Neural progenitor cell (in vitro differentiated cells): ENCODE measurements around the gene TMEM132E. TPM values are rescaled to one million over a fixed set of nuclear protein-coding genes. Genes with fewer than 3 reads are reported as not detected.

ENCODE experiments used
- DNase-seq: peaks from one replicate; pipeline ENCODE4 v3.0.0-alpha.2; 2016; ENCODE audit warnings: low spot score
- H2AFZ ChIP-seq: fragments of 200-600 bp; sonication (generic); replicated peaks from 2 replicates; pipeline ENCODE4 v1.6.1; 2016; ENCODE audit warnings: antibody characterized with exemption
- H3F3A ChIP-seq: fragments of 200-600 bp; sonication (generic); 2 replicates; pipeline ENCODE4 v1.6.1; 2016; ENCODE audit warnings: antibody characterized with exemption, low read depth
- H3K27ac ChIP-seq: fragments of 200-600 bp; sonication (generic); 2 replicates; pipeline ENCODE4 v1.5.1; 2016; ENCODE audit warnings: mild to moderate bottlenecking
- H3K27me3 ChIP-seq: fragments of 200-600 bp; sonication (generic); 2 replicates; pipeline ENCODE4 v1.6.1; 2016; ENCODE audit warnings: mild to moderate bottlenecking, moderate library complexity
- H3K36me3 ChIP-seq: fragments of 200-600 bp; sonication (generic); 2 replicates; pipeline ENCODE4 v1.5.1; 2016
- H3K4me1 ChIP-seq: fragments of 200-600 bp; sonication (generic); 2 replicates; pipeline ENCODE4 v1.6.1; 2016; ENCODE audit warnings: mixed run types
- H3K4me2 ChIP-seq: fragments of 200-600 bp; sonication (generic); 2 replicates; pipeline ENCODE4 v1.6.1; 2016
- H3K4me3 ChIP-seq: fragments of 200-600 bp; sonication (generic); 2 replicates; pipeline ENCODE4 v1.5.1; 2016
- H3K79me2 ChIP-seq: fragments of 200-600 bp; sonication (generic); 2 replicates; pipeline ENCODE4 v1.6.1; 2016; ENCODE audit warnings: low read depth
- H3K9ac ChIP-seq: fragments of 200-600 bp; sonication (generic); 2 replicates; pipeline ENCODE4 v1.6.1; 2016
- H3K9me3 ChIP-seq: fragments of 200-600 bp; sonication (generic); 2 replicates; pipeline ENCODE4 v1.5.1; 2016; ENCODE audit warnings: low read depth
- H4K20me1 ChIP-seq: fragments of 200-600 bp; sonication (generic); 2 replicates; pipeline ENCODE4 v1.6.1; 2016; ENCODE audit warnings: low read depth
- H3K27ac Mint-ChIP-seq: 3 replicates; pipeline ENCODE4 v1.8.0; 2021; ENCODE audit warnings: mixed read lengths
- H3K27me3 Mint-ChIP-seq: 2 replicates; pipeline ENCODE4 v1.8.0; 2022; ENCODE audit warnings: low read depth, mild to moderate bottlenecking, inconsistent platforms, moderate library complexity, mixed read lengths; ENCODE audit not compliant: insufficient read depth
- H3K36me3 Mint-ChIP-seq: 3 replicates; pipeline ENCODE4 v1.8.0; 2021; ENCODE audit warnings: mixed read lengths
- H3K4me1 Mint-ChIP-seq: 3 replicates; pipeline ENCODE4 v1.8.0; 2021; ENCODE audit warnings: mixed read lengths
- H3K4me3 Mint-ChIP-seq: 3 replicates; pipeline ENCODE4 v1.8.0; 2021; ENCODE audit warnings: mild to moderate bottlenecking, moderate library complexity, mixed read lengths
- H3K9me3 Mint-ChIP-seq: 3 replicates; pipeline ENCODE4 v1.8.0; 2020; ENCODE audit warnings: mixed read lengths
- EZH2 ChIP-seq: fragments of 200-600 bp; sonication (generic); IDR thresholded peaks from 2 replicates; pipeline ENCODE4 v1.6.1; 2017; ENCODE audit warnings: antibody characterized with exemption, mild to moderate bottlenecking, moderate library complexity
- EZH2phosphoT487 ChIP-seq: fragments of 200-600 bp; sonication (generic); IDR thresholded peaks from 2 replicates; pipeline ENCODE4 v1.6.1; 2017; ENCODE audit warnings: antibody characterized with exemption
- total RNA-seq: library from RNA; depleted of rRNA; stranded (reverse); fragments of >200 nt; gene quantifications from 2 replicates; pipeline ENCODE4 v1.2.3, GENCODE V29; 2015; ENCODE audit warnings: low replicate concordance
- TF ChIP-seq, protein P1 (sequence below): fragments of 200-600 bp; sonication (generic); IDR thresholded peaks from 2 replicates; pipeline ENCODE4 v1.5.1; 2017; ENCODE audit warnings: antibody characterized with exemption, mild to moderate bottlenecking

TMEM132E gene
- total RNA-seq, 1 donor from 2014 or later: 0.21 TPM

DNA sequence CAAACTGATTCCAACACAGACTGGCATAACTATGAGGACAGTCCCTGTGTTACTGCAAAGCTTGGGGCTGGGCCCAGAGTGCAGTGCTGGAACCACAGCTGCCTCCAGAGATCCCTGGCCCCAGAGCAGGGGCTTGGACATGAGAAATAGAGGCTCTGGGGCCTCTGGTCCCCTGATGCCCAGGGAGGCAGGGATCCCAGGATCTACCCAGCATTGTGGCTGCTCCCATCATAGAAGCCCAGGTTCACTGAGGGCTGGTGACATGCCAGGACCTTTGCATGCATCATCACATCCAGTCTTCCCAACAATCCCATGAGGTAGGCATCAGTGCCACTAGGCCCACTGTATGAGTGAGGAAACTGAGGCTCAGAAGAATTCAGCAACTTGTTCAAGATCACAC, 95.8 kb downstream of the TMEM132E start:
- H3F3A ChIP-seq: no peaks in the 10 kb centered on the region
- TF ChIP-seq, protein P1, sequence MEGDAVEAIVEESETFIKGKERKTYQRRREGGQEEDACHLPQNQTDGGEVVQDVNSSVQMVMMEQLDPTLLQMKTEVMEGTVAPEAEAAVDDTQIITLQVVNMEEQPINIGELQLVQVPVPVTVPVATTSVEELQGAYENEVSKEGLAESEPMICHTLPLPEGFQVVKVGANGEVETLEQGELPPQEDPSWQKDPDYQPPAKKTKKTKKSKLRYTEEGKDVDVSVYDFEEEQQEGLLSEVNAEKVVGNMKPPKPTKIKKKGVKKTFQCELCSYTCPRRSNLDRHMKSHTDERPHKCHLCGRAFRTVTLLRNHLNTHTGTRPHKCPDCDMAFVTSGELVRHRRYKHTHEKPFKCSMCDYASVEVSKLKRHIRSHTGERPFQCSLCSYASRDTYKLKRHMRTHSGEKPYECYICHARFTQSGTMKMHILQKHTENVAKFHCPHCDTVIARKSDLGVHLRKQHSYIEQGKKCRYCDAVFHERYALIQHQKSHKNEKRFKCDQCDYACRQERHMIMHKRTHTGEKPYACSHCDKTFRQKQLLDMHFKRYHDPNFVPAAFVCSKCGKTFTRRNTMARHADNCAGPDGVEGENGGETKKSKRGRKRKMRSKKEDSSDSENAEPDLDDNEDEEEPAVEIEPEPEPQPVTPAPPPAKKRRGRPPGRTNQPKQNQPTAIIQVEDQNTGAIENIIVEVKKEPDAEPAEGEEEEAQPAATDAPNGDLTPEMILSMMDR: no peak
- TF ChIP-seq EZH2phosphoT487: no peak
- no peak for TF ChIP-seq EZH2
- Mint-ChIP-seq H3K27me3 (peaks cover 11% of the 10 kb centered on the region), H3K9me3 (no peaks in the 10 kb centered on the region), H3K27ac (no peak overlapping the region), H3K4me3 (no peak overlapping the region), H3K4me1 (no peaks in the 10 kb centered on the region), H3K36me3 (no peaks in the 10 kb centered on the region)
- H3K27me3 ChIP-seq: peaks cover 17% of the 10 kb centered on the region
- no peak overlapping the region for H3K4me3 ChIP-seq
- H4K20me1 ChIP-seq: no peaks in the 10 kb centered on the region
- no peaks in the 10 kb centered on the region for H3K79me2 ChIP-seq
- H3K4me1 ChIP-seq: no peaks in the 10 kb centered on the region
- no peaks in the 10 kb centered on the region for H3K9me3 ChIP-seq
- no peak overlapping the region for H3K4me2 ChIP-seq
- no peaks in the 10 kb centered on the region for H3K36me3 ChIP-seq
- DNase-seq: no peak
- H3K9ac ChIP-seq: no peak overlapping the region
- no peak overlapping the region for H2AFZ ChIP-seq
- H3K27ac ChIP-seq: no peak overlapping the region

DNA sequence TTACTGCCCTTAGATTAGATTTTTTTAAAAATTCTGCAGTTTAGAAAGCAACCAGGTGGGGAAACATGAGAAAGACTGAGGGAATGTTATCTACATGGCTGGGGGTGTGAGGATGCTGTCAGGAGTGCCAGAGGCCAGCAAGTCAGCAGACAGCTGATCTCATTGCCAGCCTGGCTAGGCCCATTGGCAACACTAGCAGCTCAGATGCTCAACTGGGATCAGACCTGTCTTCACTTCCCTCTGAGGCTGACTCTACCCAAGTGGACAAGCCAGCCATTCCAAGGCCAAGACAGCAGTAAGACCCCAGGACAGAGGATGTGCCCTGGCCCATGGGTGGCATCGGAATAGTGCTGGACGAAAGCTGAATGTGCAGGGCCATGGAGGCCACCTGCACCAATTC, 96.2 kb downstream of the TMEM132E start:
- peaks cover 22% of the 10 kb centered on the region for H3K27me3 ChIP-seq
- TF ChIP-seq, protein P1: no peak
- TF ChIP-seq EZH2 (no peak), EZH2phosphoT487 (no peak)
- H3K27ac ChIP-seq: no peak overlapping the region
- H3K4me3 ChIP-seq: no peak overlapping the region
- no peaks in the 10 kb centered on the region for H3K4me1 ChIP-seq
- H3K9ac ChIP-seq: no peak overlapping the region
- no peaks in the 10 kb centered on the region for H3K9me3 ChIP-seq
- no peak overlapping the region for H2AFZ ChIP-seq
- H3K36me3 ChIP-seq: no peaks in the 10 kb centered on the region
- H3K4me1 Mint-ChIP-seq: no peaks in the 10 kb centered on the region
- H3K27ac Mint-ChIP-seq: no peak overlapping the region
- H3K79me2 ChIP-seq: no peaks in the 10 kb centered on the region
- H3K4me3 Mint-ChIP-seq: no peak overlapping the region
- no peaks in the 10 kb centered on the region for H3K36me3 Mint-ChIP-seq
- no peak for DNase-seq
- no peaks in the 10 kb centered on the region for H4K20me1 ChIP-seq
- no peaks in the 10 kb centered on the region for H3F3A ChIP-seq
- no peaks in the 10 kb centered on the region for H3K9me3 Mint-ChIP-seq
- H3K4me2 ChIP-seq: no peak overlapping the region
- H3K27me3 Mint-ChIP-seq: peaks cover 13% of the 10 kb centered on the region

GRCh38 chr17:34680151-34680550, 100.8 kb downstream of the TMEM132E start:
- TF ChIP-seq, protein P1: no peak
- TF ChIP-seq EZH2 (no peak), EZH2phosphoT487 (no peak)
- peaks cover 29% of the 10 kb centered on the region for H3K27me3 ChIP-seq
- no peaks in the 10 kb centered on the region for H3K36me3 ChIP-seq
- no peak overlapping the region for H3K27ac Mint-ChIP-seq
- no peaks in the 10 kb centered on the region for H3K9me3 Mint-ChIP-seq
- DNase-seq: no peak
- H3K27me3 Mint-ChIP-seq: peaks cover 13% of the 10 kb centered on the region
- no peak overlapping the region for H3K9ac ChIP-seq
- H3K4me1 Mint-ChIP-seq: no peaks in the 10 kb centered on the region
- H3K79me2 ChIP-seq: no peaks in the 10 kb centered on the region
- H3K4me1 ChIP-seq: no peaks in the 10 kb centered on the region
- no peaks in the 10 kb centered on the region for H3F3A ChIP-seq
- no peak overlapping the region for H2AFZ ChIP-seq
- no peak overlapping the region for H3K27ac ChIP-seq
- H3K9me3 ChIP-seq: no peaks in the 10 kb centered on the region
- no peaks in the 10 kb centered on the region for H4K20me1 ChIP-seq
- H3K4me3 ChIP-seq: no peak overlapping the region
- H3K4me2 ChIP-seq: no peak overlapping the region
- no peaks in the 10 kb centered on the region for H3K36me3 Mint-ChIP-seq
- H3K4me3 Mint-ChIP-seq: no peak overlapping the region

DNA sequence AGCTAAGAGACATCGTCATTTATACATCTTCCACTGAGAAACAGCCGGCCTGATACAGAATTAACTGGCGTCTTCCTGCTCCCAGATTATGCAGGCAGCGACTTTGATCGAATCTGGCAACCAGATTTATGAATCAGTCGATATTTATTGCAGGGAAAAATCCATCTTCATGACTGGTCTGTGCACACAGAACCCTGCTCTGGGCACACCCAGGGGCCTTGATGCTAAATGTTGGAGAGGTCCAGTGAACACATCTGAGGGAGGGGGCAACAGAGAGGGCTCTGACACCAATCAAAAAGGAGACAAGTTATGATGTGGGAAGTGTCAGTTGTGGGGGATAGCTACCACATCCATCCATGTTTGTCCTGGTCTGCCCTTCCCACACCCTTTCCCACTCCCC, 102.9 kb downstream of the TMEM132E start:
- Mint-ChIP-seq H3K27ac (no peak overlapping the region), H3K4me3 (no peak overlapping the region), H3K36me3 (no peaks in the 10 kb centered on the region), H3K9me3 (no peaks in the 10 kb centered on the region), H3K4me1 (no peaks in the 10 kb centered on the region), H3K27me3 (peaks cover 19% of the 10 kb centered on the region)
- DNase-seq: no peak
- no peak overlapping the region for H2AFZ ChIP-seq
- no peak overlapping the region for H3K27ac ChIP-seq
- H3K27me3 ChIP-seq: peaks cover 37% of the 10 kb centered on the region
- no peaks in the 10 kb centered on the region for H3K79me2 ChIP-seq
- TF ChIP-seq, protein P1: no peak
- TF ChIP-seq EZH2 (no peak), EZH2phosphoT487 (no peak)
- H3K4me1 ChIP-seq: peaks cover 10% of the 10 kb centered on the region
- no peak overlapping the region for H3K4me2 ChIP-seq
- no peaks in the 10 kb centered on the region for H3K9me3 ChIP-seq
- H3K9ac ChIP-seq: no peak overlapping the region
- no peaks in the 10 kb centered on the region for H3F3A ChIP-seq
- no peak overlapping the region for H3K4me3 ChIP-seq
- no peaks in the 10 kb centered on the region for H4K20me1 ChIP-seq
- H3K36me3 ChIP-seq: no peaks in the 10 kb centered on the region
